Activated CD8-positive, alpha-beta T cell treated with anti-CD3 and anti-CD28 coated beads for 36 hours (primary cell): ENCODE measurements around the gene EMC9. TPM values are rescaled to one million over a fixed set of nuclear protein-coding genes. Genes with fewer than 3 reads are reported as not detected.

Experiments
- ATAC-seq: fragments of 200-7000 bp; cut with Tn5 transposase; one replicate; pipeline ENCODE4 v1.10.0; 2021; ENCODE audit warnings: mild to moderate bottlenecking, moderate library complexity
- CTCF ChIA-PET: fragments of 350-600 bp; sonication (Branson Sonifier 250); formaldehyde crosslinking; loops from one replicate; lab custom pipeline; 2021; ENCODE audit warnings: antibody characterized with exemption; lab: Charles Lee
- POLR2A ChIA-PET: fragments of 350-600 bp; sonication (Branson Sonifier 250); formaldehyde crosslinking; loops from one replicate; lab custom pipeline; 2021; ENCODE audit warnings: antibody characterized with exemption; lab: Charles Lee
- DNase-seq: peaks from one replicate; pipeline ENCODE4 v3.0.0-alpha.2; 2020
- H3K27ac Mint-ChIP-seq: one replicate; pipeline ENCODE4 v1.8.0; 2021; ENCODE audit warnings: mild to moderate bottlenecking, mixed read lengths
- H3K27me3 Mint-ChIP-seq: one replicate; pipeline ENCODE4 v1.8.0; 2021; ENCODE audit warnings: mixed read lengths
- H3K36me3 Mint-ChIP-seq: one replicate; pipeline ENCODE4 v1.8.0; 2021; ENCODE audit warnings: low read depth, mixed read lengths
- H3K4me1 Mint-ChIP-seq: one replicate; pipeline ENCODE4 v1.8.0; 2021; ENCODE audit warnings: low read depth, mixed read lengths
- H3K4me3 Mint-ChIP-seq: one replicate; pipeline ENCODE4 v1.8.0; 2021; ENCODE audit warnings: mild to moderate bottlenecking, moderate library complexity, mixed read lengths
- H3K9me3 Mint-ChIP-seq: one replicate; pipeline ENCODE4 v1.8.0; 2021; ENCODE audit warnings: mixed read lengths
- CTCF ChIP-seq: fragments of 200-600 bp; IDR thresholded peaks from one replicate; pipeline ENCODE4 v1.8.0; 2022; ENCODE audit warnings: antibody characterized with exemption, mild to moderate bottlenecking
- intact Hi-C: fragments of 100-400 bp; cut with micrococcal nuclease; formaldehyde crosslinking; loops from one replicate; pipeline ENCODE4 v1.10.0; 2022
- total RNA-seq, 2 experiments: library from RNA; stranded (reverse); gene quantifications; one replicate each; pipeline ENCODE4 v1.2.3, GENCODE V29; 2021

The EMC9 gene
- total RNA-seq, 2 experiments from 2014 or later: 39.0 to 39.9 TPM

DNA sequence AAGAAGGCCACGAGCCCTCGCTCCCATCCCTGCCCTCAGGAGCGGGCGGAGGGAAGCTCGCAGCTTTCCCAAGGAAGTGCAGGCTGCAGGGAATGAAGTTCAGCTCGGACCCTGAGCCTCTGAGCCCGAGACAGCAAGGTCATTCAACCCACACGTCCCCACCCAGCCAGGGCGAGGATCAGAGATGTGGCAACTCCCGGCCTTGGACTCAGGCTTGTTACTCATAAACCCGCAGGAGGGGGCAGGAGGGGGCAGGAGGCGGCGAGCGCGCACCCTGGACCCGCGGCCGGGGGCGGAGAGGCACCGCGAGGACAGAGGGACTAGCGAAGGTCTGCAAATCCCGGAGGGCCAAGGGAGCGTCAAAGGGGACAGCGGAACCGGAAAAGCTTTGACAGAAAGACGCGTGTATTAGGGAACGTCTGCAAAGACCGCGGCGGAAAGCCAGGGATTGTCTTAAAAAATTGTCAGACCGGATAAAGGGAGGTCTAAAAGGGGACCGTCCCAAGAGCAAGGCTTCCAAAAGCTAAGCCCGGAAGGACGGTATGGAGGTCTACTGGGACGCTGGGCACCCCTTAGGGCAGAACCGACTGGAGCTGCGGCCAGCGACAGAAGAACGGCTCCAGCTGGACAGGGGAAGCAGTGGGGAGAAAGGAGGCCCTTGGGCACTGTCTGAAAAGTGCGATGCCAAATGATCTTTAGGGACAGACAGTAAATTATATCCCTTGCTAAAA, 27.4 kb downstream of the EMC9 start:
- peak; percentile 45 for ATAC-seq

DNA sequence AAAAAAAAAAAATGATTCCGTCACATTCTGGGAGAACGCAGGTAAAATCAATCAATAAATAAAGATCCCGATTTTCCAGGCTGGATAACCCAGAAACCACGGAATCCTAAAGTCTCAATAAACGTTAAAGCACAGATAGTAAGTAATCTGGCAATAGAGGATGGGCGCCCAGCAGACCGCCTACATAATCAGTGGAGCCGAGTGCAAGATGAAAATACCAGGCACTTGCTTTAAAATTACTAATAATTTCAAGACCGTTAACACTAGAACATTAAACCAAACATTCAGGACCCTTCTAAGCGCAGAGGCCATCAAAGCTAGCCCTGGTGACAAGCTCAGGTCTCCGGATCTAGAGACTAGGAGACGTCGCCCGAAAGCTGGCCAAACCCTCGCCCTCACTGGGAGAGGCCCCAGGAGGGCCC, 28.0 kb downstream of the EMC9 start:
- intact Hi-C loops: no loop called here
- Mint-ChIP-seq H3K27me3 (no peaks in the 10 kb centered on the region), H3K4me1 (peaks cover 28% of the 10 kb centered on the region), H3K36me3 (peaks cover 18% of the 10 kb centered on the region), H3K9me3 (no peaks in the 10 kb centered on the region), H3K4me3 (peak overlapping the region; percentile 98), H3K27ac (peak overlapping the region; percentile 99)
- POLR2A ChIA-PET: interaction anchor here (0.9 to 7.0 kb wide), 17 partner anchors 9 to 125 kb away, joined by 3 to 62 read pairs (median 11); partner anchors contain the start of genes DHRS4L2, EMC9, FITM1 and GMPR2
- no peak for DNase-seq
- CTCF ChIA-PET: interaction anchor here (1.2 to 6.0 kb wide), 11 partner anchors 18 to 481 kb away, joined by 4 to 37 read pairs (median 9); partner anchors contain the start of genes EMC9, FITM1, IRF9 and PCK2
- no peak for ATAC-seq
- TF ChIP-seq CTCF: no peak

More for the DNA sequence above, 27.4 kb downstream of the EMC9 start:
- H3K4me3 Mint-ChIP-seq: peak overlapping the region; percentile 98
- peaks cover 23% of the 10 kb centered on the region for H3K4me1 Mint-ChIP-seq
- ChIA-PET POLR2A (interaction anchor here (0.6 to 7.0 kb wide), 22 partner anchors 9 to 126 kb away, joined by 3 to 62 read pairs (median 6); partner anchors contain the start of genes DHRS4L2, EMC9, FITM1 and GMPR2), CTCF (interaction anchor here (0.8 to 6.0 kb wide), 17 partner anchors 9 to 482 kb away, joined by 3 to 37 read pairs (median 6); partner anchors contain the start of genes CIDEB, EMC9, FITM1 and IRF9)
- no peak for TF ChIP-seq CTCF
- no peaks in the 10 kb centered on the region for H3K9me3 Mint-ChIP-seq
- H3K27ac Mint-ChIP-seq: peak overlapping the region; percentile 99
- no peaks in the 10 kb centered on the region for H3K27me3 Mint-ChIP-seq
- peaks cover 23% of the 10 kb centered on the region for H3K36me3 Mint-ChIP-seq
- peak; percentile 93 for DNase-seq
- intact Hi-C loops: loop anchor here (2.0 kb wide), 1 partner anchor 27 kb away; the partner anchor contains the start of gene EMC9

- Mint-ChIP-seq H3K27me3 (no peaks in the 10 kb centered on the region), H3K36me3 (peaks cover 4% of the 10 kb centered on the region), H3K4me3 (no peak overlapping the region), H3K4me1 (peaks cover 23% of the 10 kb centered on the region), H3K27ac (no peak overlapping the region), H3K9me3 (no peaks in the 10 kb centered on the region)
- ChIA-PET POLR2A (interaction anchor here (1.3 to 9.1 kb wide), 5 partner anchors 15 to 54 kb away, joined by 5 to 80 read pairs (median 6); partner anchors contain the start of genes EMC9 and PCK2), CTCF (interaction anchor here (0.9 to 10.8 kb wide), 10 partner anchors 16 to 78 kb away, joined by 3 to 218 read pairs (median 12); partner anchors contain the start of genes CARMIL3, EMC9, IPO4 and IRF9)
- intact Hi-C loops: no loop called here
- DNase-seq: no peak
- ATAC-seq: no peak
- no peak for TF ChIP-seq CTCF
Measured at GRCh38 chr14:24110523-24110922, 30.9 kb downstream of the EMC9 start.

DNA sequence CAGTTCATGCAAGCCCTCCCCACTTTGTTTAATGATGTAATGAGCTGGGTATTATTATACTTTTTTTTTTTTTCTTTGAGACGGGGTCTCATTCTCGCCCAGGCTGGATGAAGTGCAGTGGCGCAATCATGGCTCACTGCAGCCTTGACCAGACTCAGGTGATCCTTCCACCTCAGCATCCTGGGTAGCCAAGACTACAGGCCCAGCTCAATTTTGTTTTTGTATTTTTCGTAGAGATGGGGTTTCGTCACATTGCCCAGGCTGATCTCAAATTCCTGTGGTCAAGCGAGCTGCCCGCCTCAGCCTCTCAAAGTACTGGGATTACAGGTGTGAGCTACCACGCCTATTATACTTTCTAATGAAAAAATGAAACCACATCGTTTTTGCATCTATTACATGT, 31.3 kb downstream of the EMC9 start:
- POLR2A ChIA-PET: interaction anchor here (0.8 to 9.1 kb wide), 6 partner anchors 15 to 53 kb away, joined by 3 to 80 read pairs (median 6); partner anchors contain the start of genes EMC9 and PCK2
- DNase-seq (no peak), ATAC-seq (no peak)
- Mint-ChIP-seq H3K9me3 (no peaks in the 10 kb centered on the region), H3K4me1 (peaks cover 20% of the 10 kb centered on the region), H3K27ac (peak overlapping the region; percentile 68), H3K4me3 (no peak overlapping the region), H3K27me3 (no peaks in the 10 kb centered on the region), H3K36me3 (peaks cover 4% of the 10 kb centered on the region)
- CTCF ChIA-PET: interaction anchor here (0.8 to 10.8 kb wide), 12 partner anchors 15 to 79 kb away, joined by 3 to 218 read pairs (median 7); partner anchors contain the start of genes CARMIL3, EMC9, IPO4 and IRF9
- no peak for TF ChIP-seq CTCF
- intact Hi-C loops: no loop called here
